ENCODE data around the gene CSTB.

The CSTB gene

DNA sequence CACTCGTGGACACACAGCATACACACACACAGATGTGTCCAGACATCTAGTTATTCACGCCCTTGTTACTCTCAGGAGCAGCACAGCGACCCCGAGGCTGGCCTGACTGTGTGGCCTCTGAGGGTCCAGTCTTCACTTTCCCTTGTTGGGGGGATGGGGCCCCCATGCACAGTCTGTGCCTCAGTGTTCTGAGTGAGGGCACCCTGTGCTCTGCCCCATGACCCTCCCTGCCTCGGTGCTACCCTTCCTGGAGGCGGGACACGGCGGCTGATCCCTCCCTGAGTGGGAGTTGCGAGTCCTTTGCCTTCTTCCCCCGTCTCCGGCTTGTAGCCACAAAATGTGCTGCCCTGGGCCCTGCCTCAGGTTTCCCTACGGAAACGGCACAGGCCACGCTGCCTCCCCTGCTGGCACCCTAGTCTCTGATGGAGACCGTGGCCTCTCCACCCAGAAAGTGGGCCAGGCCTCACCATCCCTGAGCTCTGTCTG, 8.6 kb downstream of the CSTB start:
- H3K27ac ChIP-seq (ENCODE audit: low read depth, low read length) = no peak overlapping the region
- no peaks in the 10 kb centered on the region for H3K27me3 ChIP-seq (ENCODE audit: control insufficient read depth, insufficient read depth, low read length)
- H3K9ac ChIP-seq (ENCODE audit: low read length) = no peak overlapping the region
- no peak overlapping the region for H3K4me3 ChIP-seq (ENCODE audit: low read length)
- peaks cover 2% of the 10 kb centered on the region for H3K36me3 ChIP-seq (ENCODE audit: control insufficient read depth, insufficient read depth, low read length)
- H3K4me1 ChIP-seq (ENCODE audit: control insufficient read depth, insufficient read depth, low read length) = peaks cover 3% of the 10 kb centered on the region

DNA sequence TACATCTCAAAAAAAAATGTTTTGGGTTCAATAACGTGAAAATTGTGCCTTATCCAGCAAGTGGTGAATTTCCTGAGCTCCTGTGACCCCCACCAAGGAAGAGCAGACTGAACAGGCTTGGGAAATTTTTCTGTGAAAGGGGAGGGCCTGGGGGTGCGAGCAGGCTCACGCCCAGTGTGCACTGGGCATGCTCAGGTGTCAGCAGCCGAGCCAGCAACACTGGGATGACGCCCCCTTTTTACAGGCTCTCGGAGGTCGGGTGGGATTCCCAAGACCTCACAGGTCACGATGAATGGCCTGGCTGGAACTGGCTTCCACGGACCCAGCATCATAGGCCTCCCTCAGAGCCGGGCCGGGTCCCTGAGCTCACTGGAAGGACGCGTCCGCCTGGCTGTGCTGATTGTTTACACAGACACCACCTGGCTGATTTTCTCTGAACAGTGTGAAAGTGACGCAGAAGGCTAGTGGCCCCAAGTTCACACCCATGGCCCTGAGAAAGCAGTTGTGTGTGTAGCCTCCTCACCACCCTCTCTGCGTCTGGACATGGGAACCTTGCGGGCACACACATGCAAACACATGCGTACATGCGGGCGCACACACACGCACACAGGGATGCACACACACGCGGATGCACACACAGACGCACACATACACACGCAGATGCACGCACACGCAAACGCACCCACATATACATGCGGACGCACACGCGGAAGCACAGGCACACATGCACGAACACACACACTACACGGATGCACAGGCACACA, 9.2 kb downstream of the CSTB start:
- peaks cover 3% of the 10 kb centered on the region for H3K4me1 ChIP-seq (ENCODE audit: control insufficient read depth, insufficient read depth, low read length)
- H3K27ac ChIP-seq (ENCODE audit: low read depth, low read length) = no peak overlapping the region
- H3K27me3 ChIP-seq (ENCODE audit: control insufficient read depth, insufficient read depth, low read length) = no peaks in the 10 kb centered on the region
- no peak overlapping the region for H3K9ac ChIP-seq (ENCODE audit: low read length)
- H3K36me3 ChIP-seq (ENCODE audit: control insufficient read depth, insufficient read depth, low read length) = peaks cover 3% of the 10 kb centered on the region
- H3K4me3 ChIP-seq (ENCODE audit: low read length) = no peak overlapping the region

DNA sequence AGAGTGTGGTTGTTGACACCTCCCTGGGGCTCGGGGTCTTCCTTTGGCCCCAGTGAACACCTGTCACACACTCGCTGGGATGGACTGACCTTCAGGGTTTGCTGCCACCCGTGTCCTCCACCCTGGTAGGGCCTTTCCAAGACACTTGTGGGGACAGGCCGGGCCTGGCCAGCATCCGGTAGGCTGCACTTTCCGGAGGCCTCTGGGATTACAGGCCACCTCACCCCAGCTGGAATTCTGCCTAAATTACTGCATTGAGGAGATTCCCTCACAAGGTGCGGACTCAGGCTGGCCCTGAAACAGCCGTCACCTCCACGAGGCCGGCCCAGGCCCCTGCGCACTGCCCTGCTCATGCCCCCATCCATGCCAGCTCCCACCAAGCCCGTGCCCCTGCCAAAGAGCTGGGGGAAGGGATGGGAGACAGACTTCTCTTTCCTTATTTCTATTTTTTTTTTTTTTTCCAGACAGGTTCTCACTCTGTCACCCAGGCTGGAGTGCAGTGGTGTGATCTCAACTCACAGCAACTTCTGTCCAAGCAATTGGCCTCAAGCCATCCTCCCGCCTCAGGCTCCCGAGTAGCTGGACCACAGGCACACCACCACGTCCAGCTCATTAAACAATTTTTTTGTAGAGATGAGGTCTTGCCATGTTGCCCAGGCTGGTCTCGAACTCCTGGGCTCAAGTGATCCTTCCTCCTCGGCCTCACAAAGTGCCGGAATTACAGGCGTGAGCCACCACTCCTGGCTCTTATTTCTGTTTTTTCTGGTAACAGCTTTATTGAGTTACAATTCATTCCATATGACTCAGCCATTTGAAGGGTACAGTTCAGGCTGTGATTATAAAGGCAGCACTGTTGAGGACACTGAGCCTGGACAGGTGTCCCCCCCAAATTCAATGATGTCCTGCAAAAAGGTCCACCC, 11.3 kb downstream of the CSTB start:
- Histone ChIP-seq H3K27ac (ENCODE audit: low read depth, low read length) (no peak overlapping the region), H3K4me1 (ENCODE audit: control insufficient read depth, insufficient read depth, low read length) (peaks cover 3% of the 10 kb centered on the region), H3K27me3 (ENCODE audit: control insufficient read depth, insufficient read depth, low read length) (no peaks in the 10 kb centered on the region), H3K9ac (ENCODE audit: low read length) (no peak overlapping the region), H3K4me3 (ENCODE audit: low read length) (no peak overlapping the region), H3K36me3 (ENCODE audit: control insufficient read depth, insufficient read depth, low read length) (peaks cover 6% of the 10 kb centered on the region)

DNA sequence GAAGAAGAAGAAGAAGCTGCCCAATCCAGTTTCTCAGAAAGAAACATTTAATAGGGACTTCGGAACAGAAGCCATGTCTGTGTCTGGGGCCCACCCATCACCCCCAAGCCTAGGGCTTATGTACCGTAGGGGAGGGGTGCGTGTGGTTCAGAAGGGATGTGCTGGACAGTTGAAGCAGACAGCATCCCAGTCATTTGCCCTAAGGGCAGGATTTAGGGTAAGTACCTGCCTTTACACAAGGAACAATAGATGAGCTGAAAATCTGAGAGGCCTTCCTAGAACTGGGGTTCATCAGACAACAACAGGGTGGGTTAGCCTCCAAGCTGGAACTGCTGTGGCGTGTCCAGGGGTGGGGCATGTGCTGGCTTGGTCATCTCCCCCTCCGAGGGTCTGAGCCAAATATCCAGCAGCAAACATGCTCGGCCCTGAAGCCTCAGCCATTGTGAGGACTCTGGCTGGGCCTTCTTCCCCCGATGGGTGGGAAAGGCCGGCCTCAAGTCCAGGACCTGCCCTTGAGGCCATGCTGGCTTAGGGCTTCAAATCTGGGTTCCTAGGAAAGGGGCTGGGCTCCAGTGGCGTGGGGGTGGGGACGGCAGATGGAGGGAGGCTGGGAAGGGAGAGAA, 12.1 kb downstream of the CSTB start:
- Histone ChIP-seq H3K36me3 (ENCODE audit: control insufficient read depth, insufficient read depth, low read length) (peaks cover 6% of the 10 kb centered on the region), H3K4me3 (ENCODE audit: low read length) (no peak overlapping the region), H3K27ac (ENCODE audit: low read depth, low read length) (no peak overlapping the region), H3K27me3 (ENCODE audit: control insufficient read depth, insufficient read depth, low read length) (no peaks in the 10 kb centered on the region), H3K9ac (ENCODE audit: low read length) (no peak overlapping the region), H3K4me1 (ENCODE audit: control insufficient read depth, insufficient read depth, low read length) (peaks cover 4% of the 10 kb centered on the region)

DNA sequence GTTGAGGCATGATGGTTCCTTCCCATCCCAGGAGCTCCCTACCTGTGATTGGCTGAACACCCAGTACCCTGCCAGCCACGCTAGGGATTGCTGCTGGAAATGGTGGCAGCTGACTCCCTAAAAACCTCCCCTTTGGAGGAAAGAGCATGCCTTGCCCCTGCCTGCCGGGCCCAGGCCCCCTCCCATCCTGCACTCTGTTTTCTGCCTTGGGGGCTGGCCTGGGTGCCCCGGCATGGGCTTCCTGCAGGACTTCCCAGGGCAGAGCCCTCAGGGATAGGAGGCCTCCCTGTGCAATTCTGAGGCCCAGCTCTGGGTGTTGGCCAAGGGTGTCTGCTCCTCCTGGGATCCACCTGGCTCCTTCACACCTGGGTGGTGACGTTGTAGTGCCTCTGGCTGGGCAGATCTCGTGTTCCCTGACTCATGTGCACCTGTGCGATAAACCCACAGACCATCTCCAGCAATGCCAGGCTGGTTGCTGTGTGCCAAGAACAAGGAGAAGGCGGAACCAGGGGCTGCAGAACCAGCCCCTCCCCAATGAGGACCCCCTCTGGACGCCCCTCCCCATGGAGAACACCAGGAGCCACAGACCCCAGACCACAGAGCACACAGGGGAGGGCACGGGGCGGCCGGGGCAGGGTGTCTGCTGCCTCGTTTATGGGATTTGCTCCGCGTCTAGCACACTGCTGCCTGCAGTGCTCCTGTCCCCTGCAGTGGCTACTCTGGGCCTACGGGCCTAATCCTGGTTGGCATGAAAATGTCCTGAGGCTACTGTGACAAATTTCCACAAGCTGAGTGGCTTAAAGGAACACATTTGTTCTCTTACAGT, 13.6 kb downstream of the CSTB start:
- H3K4me3 ChIP-seq (ENCODE audit: low read length) = no peak overlapping the region
- peaks cover 14% of the 10 kb centered on the region for H3K4me1 ChIP-seq (ENCODE audit: control insufficient read depth, insufficient read depth, low read length)
- H3K36me3 ChIP-seq (ENCODE audit: control insufficient read depth, insufficient read depth, low read length) = peaks cover 6% of the 10 kb centered on the region
- H3K9ac ChIP-seq (ENCODE audit: low read length) = no peak overlapping the region
- no peak overlapping the region for H3K27ac ChIP-seq (ENCODE audit: low read depth, low read length)
- H3K27me3 ChIP-seq (ENCODE audit: control insufficient read depth, insufficient read depth, low read length) = no peaks in the 10 kb centered on the region

DNA sequence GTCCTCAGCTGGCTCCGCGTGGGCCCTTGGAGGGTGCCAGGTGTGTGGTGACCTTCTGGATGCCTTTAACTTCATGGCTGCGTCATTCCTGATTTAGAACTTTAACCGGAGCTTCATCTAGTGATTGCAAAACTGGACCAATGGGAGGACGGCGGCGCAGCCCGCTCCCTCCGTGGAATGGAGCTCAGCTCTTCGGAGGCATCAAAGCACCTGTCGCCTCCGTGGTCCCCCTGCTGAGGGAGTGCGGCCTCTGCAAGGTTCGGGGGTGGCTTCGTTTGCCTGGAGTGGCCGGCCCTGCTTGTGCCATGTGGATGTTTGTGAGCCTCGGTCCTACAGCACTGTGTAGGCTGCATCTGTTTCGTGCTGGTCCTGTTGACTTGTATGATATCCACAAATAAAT, 14.2 kb downstream of the CSTB start:
- Histone ChIP-seq H3K27me3 (ENCODE audit: control insufficient read depth, insufficient read depth, low read length) (no peaks in the 10 kb centered on the region), H3K27ac (ENCODE audit: low read depth, low read length) (no peak overlapping the region), H3K4me1 (ENCODE audit: control insufficient read depth, insufficient read depth, low read length) (peaks cover 12% of the 10 kb centered on the region), H3K9ac (ENCODE audit: low read length) (no peak overlapping the region), H3K4me3 (ENCODE audit: low read length) (no peak overlapping the region), H3K36me3 (ENCODE audit: control insufficient read depth, insufficient read depth, low read length) (peaks cover 6% of the 10 kb centered on the region)

DNA sequence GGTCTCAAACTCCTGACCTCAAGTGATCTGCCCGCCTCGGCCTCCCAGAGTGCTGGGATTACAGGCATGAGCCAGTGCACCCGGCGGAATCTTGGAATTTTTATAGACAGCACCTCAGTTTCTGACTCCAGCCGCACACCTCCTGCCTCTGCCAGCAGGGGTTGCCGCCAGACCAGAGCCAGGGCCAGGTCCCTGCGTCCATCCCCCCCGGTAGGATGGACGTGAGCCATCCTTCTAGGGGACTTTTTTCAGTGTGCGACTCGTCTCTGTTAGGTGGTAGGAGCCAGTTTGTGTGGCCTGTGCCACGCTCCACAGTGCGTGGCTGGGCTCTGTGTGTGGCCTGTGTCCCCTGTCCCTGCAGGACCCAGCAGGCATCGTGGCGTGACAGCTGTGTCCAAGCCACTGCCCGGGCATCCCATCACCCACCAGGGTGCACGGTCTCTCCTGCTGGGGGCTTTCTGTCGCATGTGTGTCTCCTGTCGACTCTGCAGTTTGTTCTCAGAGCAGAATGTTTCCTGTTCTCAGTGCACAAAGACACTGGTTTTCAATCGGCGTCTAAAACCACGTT, 15.6 kb downstream of the CSTB start:
- H3K4me3 ChIP-seq (ENCODE audit: low read length) = no peak overlapping the region
- peaks cover 12% of the 10 kb centered on the region for H3K36me3 ChIP-seq (ENCODE audit: control insufficient read depth, insufficient read depth, low read length)
- H3K9ac ChIP-seq (ENCODE audit: low read length) = no peak overlapping the region
- H3K27me3 ChIP-seq (ENCODE audit: control insufficient read depth, insufficient read depth, low read length) = no peaks in the 10 kb centered on the region
- H3K27ac ChIP-seq (ENCODE audit: low read depth, low read length) = no peak overlapping the region
- peaks cover 12% of the 10 kb centered on the region for H3K4me1 ChIP-seq (ENCODE audit: control insufficient read depth, insufficient read depth, low read length)

DNA sequence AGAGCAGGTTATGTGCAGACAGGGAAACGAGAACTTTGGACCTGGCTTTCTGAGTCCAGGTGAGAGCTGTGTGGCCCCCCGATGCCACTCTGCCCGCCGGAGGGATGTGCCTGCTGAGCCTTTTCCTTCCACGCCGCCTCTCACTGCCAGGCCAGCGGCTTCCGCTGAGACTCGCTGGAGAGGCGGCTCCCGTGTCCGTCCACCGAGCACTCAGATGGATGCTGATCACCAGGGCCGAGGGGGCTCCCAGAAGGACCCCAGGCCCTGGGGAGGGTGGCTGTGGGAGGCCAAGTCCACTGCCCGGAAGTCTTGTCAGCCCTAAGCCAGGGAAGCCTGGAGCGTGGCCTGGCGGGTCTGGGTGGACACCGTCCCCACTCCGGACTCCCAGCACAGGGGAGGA, 16.5 kb downstream of the CSTB start:
- Histone ChIP-seq H3K4me3 (ENCODE audit: low read length) (no peak overlapping the region), H3K27me3 (ENCODE audit: control insufficient read depth, insufficient read depth, low read length) (no peaks in the 10 kb centered on the region), H3K36me3 (ENCODE audit: control insufficient read depth, insufficient read depth, low read length) (peaks cover 20% of the 10 kb centered on the region), H3K9ac (ENCODE audit: low read length) (no peak overlapping the region), H3K4me1 (ENCODE audit: control insufficient read depth, insufficient read depth, low read length) (peaks cover 12% of the 10 kb centered on the region), H3K27ac (ENCODE audit: low read depth, low read length) (peak overlapping the region; percentile 89)

DNA sequence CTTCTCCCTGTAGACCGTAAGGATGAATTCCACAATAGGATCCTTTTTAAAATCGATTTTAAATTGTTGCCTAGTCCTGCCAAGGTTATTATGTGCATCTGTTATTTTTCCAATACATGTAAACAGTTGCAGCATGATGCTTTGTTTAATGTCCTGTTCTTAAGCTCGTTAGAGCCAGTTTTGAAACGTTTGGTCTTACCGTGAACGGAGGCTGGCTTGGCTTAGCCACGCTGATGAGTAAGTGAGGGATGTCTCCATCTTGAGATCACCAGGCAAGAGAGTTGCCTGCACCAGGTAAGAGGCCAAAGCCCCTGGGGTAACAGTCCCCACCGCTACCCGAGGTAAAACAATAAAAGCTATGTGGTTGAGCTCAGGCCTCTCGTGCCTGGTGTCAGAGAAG, 17.3 kb downstream of the CSTB start:
- Histone ChIP-seq H3K36me3 (ENCODE audit: control insufficient read depth, insufficient read depth, low read length) (peaks cover 22% of the 10 kb centered on the region), H3K9ac (ENCODE audit: low read length) (no peak overlapping the region), H3K4me3 (ENCODE audit: low read length) (no peak overlapping the region), H3K27me3 (ENCODE audit: control insufficient read depth, insufficient read depth, low read length) (no peaks in the 10 kb centered on the region), H3K27ac (ENCODE audit: low read depth, low read length) (peak overlapping the region; percentile 89), H3K4me1 (ENCODE audit: control insufficient read depth, insufficient read depth, low read length) (peaks cover 12% of the 10 kb centered on the region)

DNA sequence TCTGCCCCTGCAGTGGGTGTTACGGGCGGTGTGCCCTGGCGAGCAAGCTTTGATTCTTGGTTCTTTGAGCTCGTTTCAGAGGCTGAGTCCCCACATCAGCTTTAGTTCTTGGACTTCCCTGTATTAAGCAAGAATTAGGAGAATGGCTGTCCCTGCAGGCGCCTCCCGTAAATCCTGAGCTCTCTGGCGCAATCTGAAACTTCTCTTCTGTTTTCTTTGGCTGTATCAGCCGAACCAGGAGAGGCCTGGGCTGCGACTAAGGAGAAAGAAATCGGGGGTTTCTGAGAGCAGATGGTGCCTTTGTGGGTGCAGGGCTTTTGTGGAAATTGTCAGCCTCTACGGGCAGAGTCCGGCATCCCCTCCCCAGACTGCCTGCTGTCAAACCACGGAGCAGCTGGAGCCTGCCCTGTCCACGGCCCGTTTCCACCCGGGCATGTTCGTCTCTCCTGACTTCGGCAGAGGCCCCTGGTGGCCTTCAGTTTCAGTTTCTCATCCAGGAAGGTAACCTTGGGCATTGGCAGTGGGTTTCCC, 17.9 kb downstream of the CSTB start:
- Histone ChIP-seq H3K27me3 (ENCODE audit: control insufficient read depth, insufficient read depth, low read length) (no peaks in the 10 kb centered on the region), H3K27ac (ENCODE audit: low read depth, low read length) (peak overlapping the region; percentile 89), H3K4me1 (ENCODE audit: control insufficient read depth, insufficient read depth, low read length) (peaks cover 12% of the 10 kb centered on the region), H3K36me3 (ENCODE audit: control insufficient read depth, insufficient read depth, low read length) (peaks cover 28% of the 10 kb centered on the region), H3K4me3 (ENCODE audit: low read length) (peak overlapping the region; percentile 59), H3K9ac (ENCODE audit: low read length) (peak overlapping the region; percentile 34)

DNA sequence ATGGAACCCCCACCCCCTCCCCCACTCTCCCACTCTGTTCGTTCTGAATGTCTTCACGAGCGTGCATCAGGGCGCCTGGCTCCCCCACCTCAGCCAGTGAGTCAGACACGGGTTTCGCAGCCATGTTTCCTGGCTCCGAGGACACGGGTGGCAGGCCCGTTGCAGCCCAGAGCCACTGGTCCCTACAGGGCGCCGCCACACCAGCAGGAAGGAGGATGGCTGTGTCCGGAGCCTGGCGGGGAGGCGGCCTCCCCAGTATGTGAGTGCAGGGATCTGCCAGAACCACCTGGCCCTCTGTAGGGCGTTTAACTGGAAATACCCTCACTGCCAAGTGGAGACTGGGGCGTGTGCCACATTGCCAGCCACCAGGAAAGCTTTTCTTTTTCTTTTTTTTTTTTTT, 18.5 kb downstream of the CSTB start:
- H3K27ac ChIP-seq (ENCODE audit: low read depth, low read length) = peak overlapping the region; percentile 89
- H3K4me3 ChIP-seq (ENCODE audit: low read length) = no peak overlapping the region
- H3K4me1 ChIP-seq (ENCODE audit: control insufficient read depth, insufficient read depth, low read length) = peaks cover 12% of the 10 kb centered on the region
- no peak overlapping the region for H3K9ac ChIP-seq (ENCODE audit: low read length)
- peaks cover 31% of the 10 kb centered on the region for H3K36me3 ChIP-seq (ENCODE audit: control insufficient read depth, insufficient read depth, low read length)
- no peaks in the 10 kb centered on the region for H3K27me3 ChIP-seq (ENCODE audit: control insufficient read depth, insufficient read depth, low read length)
